SK-N-SH (cell line): ENCODE data around the gene CDIPT. TPM values are rescaled to one million over a fixed set of nuclear protein-coding genes. Genes with fewer than 3 reads are reported as not detected.
A peak's percentile ranks its signal among the peaks of the same experiment; 100 is the strongest.

Experiments used
- CTCF ChIA-PET: fragments of 300-600, 350-600 bp; formaldehyde crosslinking; extraction: SDS; loops from one replicate; lab custom pipeline; 2021; lab: Yijun Ruan, JAX
- POLR2A ChIA-PET: fragments of 350-600 bp; sonication (Branson Sonifier 250); formaldehyde crosslinking; extraction: SDS; loops from one replicate; lab custom pipeline; 2020; ENCODE audit warnings: antibody characterized with exemption, inconsistent platforms; lab: Yijun Ruan, JAX
- DNase-seq: peaks from one replicate; pipeline ENCODE4 v3.0.0; 2012
- H2AFZ ChIP-seq: fragments of 200-600 bp; sonication (generic); 2 replicates; pipeline ENCODE4 v1.8.1; 2016; ENCODE audit warnings: antibody characterized with exemption, mild to moderate bottlenecking, low read depth
- H3F3A ChIP-seq: fragments of 200-600 bp; sonication (generic); replicated peaks from 2 replicates; pipeline ENCODE3; 2016; ENCODE audit warnings: antibody characterized with exemption, mild to moderate bottlenecking; ENCODE audit not compliant: insufficient read depth
- H3K27ac ChIP-seq, 2 experiments: fragments of 200-500 bp in 1 of 2; fragments of 200-600 bp in 1 of 2; sonication (Bioruptor generic) in 1 of 2; sonication (generic), shearing (Covaris generic) in 1 of 2; 2 replicates each; pipeline versions ENCODE4 v1.5.1 to v1.6.1; 2014 to 2016; ENCODE audit warnings: low read depth in 2 of 2, inconsistent platforms in 1 of 2, low read length in 1 of 2, mild to moderate bottlenecking in 1 of 2, mixed read lengths in 1 of 2
- H3K27me3 ChIP-seq: fragments of 200-600 bp; sonication (generic), shearing (Covaris generic); 2 replicates; pipeline ENCODE4 v1.6.1; 2016; ENCODE audit warnings: mixed run types; ENCODE audit not compliant: insufficient read depth
- H3K36me3 ChIP-seq, 2 experiments: fragments of 200-500 bp in 1 of 2; fragments of 200-600 bp in 1 of 2; sonication (Bioruptor generic) in 1 of 2; sonication (generic) in 1 of 2; replicated peaks in 1 of 2; 2 replicates each; pipeline versions ENCODE3 to v1.5.1; 2014 to 2016; ENCODE audit warnings: low read length in 1 of 2, mild to moderate bottlenecking in 1 of 2; ENCODE audit not compliant: insufficient read depth in 2 of 2, control insufficient read depth in 1 of 2
- H3K4me1 ChIP-seq, 2 experiments: fragments of 200-500 bp in 1 of 2; fragments of 200-600 bp in 1 of 2; sonication (Bioruptor generic) in 1 of 2; sonication (generic), shearing (Covaris generic) in 1 of 2; 2 replicates each; pipeline versions ENCODE4 v1.5.1 to v1.6.1; 2014 to 2016; ENCODE audit warnings: low read depth in 1 of 2, low read length in 1 of 2, mixed run types in 1 of 2; ENCODE audit not compliant: insufficient read depth in 2 of 2, control insufficient read depth in 1 of 2
- H3K4me2 ChIP-seq: fragments of 200-600 bp; sonication (generic), shearing (Covaris generic); 2 replicates; pipeline ENCODE4 v1.6.1; 2017; ENCODE audit warnings: mixed run types
- H3K4me3 ChIP-seq, 2 experiments: fragments of 200-500 bp in 1 of 2; fragments of 200-600 bp in 1 of 2; sonication (Bioruptor generic) in 1 of 2; sonication (generic), shearing (Covaris generic) in 1 of 2; 2 replicates each; pipeline versions ENCODE4 v1.5.1 to v1.8.1; 2014 to 2016; ENCODE audit warnings: low read depth in 2 of 2, inconsistent platforms in 1 of 2, low read length in 1 of 2, mild to moderate bottlenecking in 1 of 2, mixed read lengths in 1 of 2, moderate library complexity in 1 of 2
- H3K79me2 ChIP-seq: fragments of 200-600 bp; sonication (generic); 2 replicates; pipeline ENCODE4 v1.8.1; 2017; ENCODE audit warnings: mild to moderate bottlenecking; ENCODE audit not compliant: insufficient read depth
- H3K9ac ChIP-seq: fragments of 200-600 bp; sonication (generic); 2 replicates; pipeline ENCODE4 v1.6.1; 2017; ENCODE audit warnings: mixed run types
- H3K9me2 ChIP-seq: fragments of 200-600 bp; sonication (generic); 2 replicates; pipeline ENCODE4 v1.6.1; 2017; ENCODE audit warnings: mixed run types
- H3K9me3 ChIP-seq: fragments of 200-600 bp; sonication (generic); 2 replicates; pipeline ENCODE4 v1.6.1; 2017; ENCODE audit warnings: mixed run types, mild to moderate bottlenecking, moderate library complexity
- H4K20me1 ChIP-seq: fragments of 200-600 bp; sonication (generic); 2 replicates; pipeline ENCODE4 v1.6.1; 2017; ENCODE audit warnings: mild to moderate bottlenecking, mixed run types; ENCODE audit not compliant: insufficient read depth
- CHD2 ChIP-seq: fragments of 150-350 bp; IDR thresholded peaks from 2 replicates; pipeline ENCODE4 v1.6.1; 2018; ENCODE audit warnings: low read length; ENCODE audit not compliant: partially characterized antibody
- EP300 ChIP-seq, 2 experiments: IDR thresholded peaks; 2 replicates each; pipeline versions ENCODE4 v1.4.0 to v1.6.1; 2012; ENCODE audit warnings: borderline replicate concordance in 1 of 2, low read depth in 1 of 2, low read length in 1 of 2
- EZH2phosphoT487 ChIP-seq: fragments of 200-600 bp; sonication (generic); IDR thresholded peaks from 2 replicates; pipeline ENCODE4 v1.6.1; 2017; ENCODE audit warnings: low read depth, mixed run types, mild to moderate bottlenecking, antibody characterized with exemption, moderate library complexity, borderline replicate concordance
- FOSL2 ChIP-seq: IDR thresholded peaks from 2 replicates; pipeline ENCODE4 v1.4.0; 2012; ENCODE audit warnings: low read depth, mild to moderate bottlenecking, moderate library complexity, borderline replicate concordance
- GABPA ChIP-seq: IDR thresholded peaks from 2 replicates; pipeline ENCODE4 v1.4.0; 2012; ENCODE audit warnings: low read depth, mild to moderate bottlenecking
- JUND ChIP-seq: IDR thresholded peaks from 2 replicates; pipeline ENCODE4 v1.4.0; 2012
- RAD21 ChIP-seq: IDR thresholded peaks from 2 replicates; pipeline ENCODE4 v1.6.1; 2012; ENCODE audit warnings: mild to moderate bottlenecking, low read length
- SIN3A ChIP-seq: IDR thresholded peaks from 2 replicates; pipeline ENCODE4 v1.6.1; 2012; ENCODE audit warnings: low read depth, mild to moderate bottlenecking, low read length, moderate library complexity, borderline replicate concordance
- TAF1 ChIP-seq: IDR thresholded peaks from 2 replicates; pipeline ENCODE4 v1.6.1; 2012; ENCODE audit warnings: low read depth, mild to moderate bottlenecking, low read length, moderate library complexity, borderline replicate concordance
- TCF12 ChIP-seq: IDR thresholded peaks from 2 replicates; pipeline ENCODE4 v1.4.0; 2012
- WGBS: methylation state at CpG from one replicate; pipeline ENCODE4 v1.1.6; 2017; ENCODE audit warnings: low lambda C conversion rate; 5-methylcytosine and 5-hydroxymethylcytosine counted together
- polyA plus RNA-seq, 3 experiments: library from polyadenylated mRNA; depleted of rRNA; stranded (reverse); fragments of >200 nt; gene quantifications; 2 replicates each; pipeline ENCODE4 v1.2.3, GENCODE V29; 2012
- TF ChIP-seq, protein P1 (sequence below): fragments of 200-600 bp; sonication (generic); IDR thresholded peaks from 2 replicates; pipeline ENCODE4 v1.6.1; 2017; ENCODE audit warnings: antibody characterized with exemption, mild to moderate bottlenecking, moderate library complexity
- TF ChIP-seq, protein P2 (sequence below): IDR thresholded peaks from 2 replicates; pipeline ENCODE4; 2012
- TF ChIP-seq, protein P3 (sequence below): fragments of 150-350 bp; IDR thresholded peaks from 2 replicates; pipeline ENCODE4 v1.6.1; 2016; ENCODE audit warnings: mild to moderate bottlenecking, low read depth, low read length
- TF ChIP-seq, protein P4 (sequence below): IDR thresholded peaks from 2 replicates; pipeline ENCODE4 v1.4.0; 2012; ENCODE audit warnings: low read depth
- TF ChIP-seq, protein P5 (sequence below): IDR thresholded peaks from 2 replicates; pipeline ENCODE4 v1.6.1; 2012; ENCODE audit warnings: mild to moderate bottlenecking, low read depth, low read length, moderate library complexity
- TF ChIP-seq, protein P6 (sequence below): IDR thresholded peaks from 2 replicates; pipeline ENCODE4 v1.4.0; 2012; ENCODE audit warnings: low read depth, borderline replicate concordance

The CDIPT gene
- polyA plus RNA-seq, 1 of the 3 experiments (the other 2 are of a cell fraction) = 90.7 TPM

DNA sequence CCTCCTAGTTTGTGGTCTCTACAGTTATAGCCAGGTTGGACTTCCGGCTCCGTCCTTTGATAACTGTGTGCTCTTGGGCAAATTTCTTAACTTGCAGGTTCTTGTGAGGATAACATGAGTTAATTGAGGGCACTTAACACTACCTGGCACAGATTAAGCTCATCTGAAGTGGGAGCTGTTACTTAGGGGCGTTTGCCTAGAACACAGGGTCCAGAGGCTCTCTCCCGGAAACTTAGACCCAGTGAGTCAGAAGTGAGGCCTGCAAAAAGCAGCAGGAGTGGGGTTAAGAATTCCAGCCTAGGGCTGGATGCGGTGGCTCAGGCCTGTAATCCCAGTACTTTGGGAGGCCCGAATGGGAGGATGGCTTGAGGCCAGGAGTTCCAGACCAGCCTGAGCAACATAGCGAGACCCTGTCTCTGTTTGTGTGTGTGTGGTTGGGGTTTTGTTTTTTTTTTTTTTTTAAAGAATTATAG lies 41.3 kb downstream of the CDIPT start:
- ChIA-PET POLR2A (interaction anchor here (0.8 kb wide), 1 partner anchor 27 kb away, joined by 3 read pairs; no protein-coding TSS in a partner anchor), CTCF (interaction anchor here (1.0 to 14.0 kb wide), 2 partner anchors 25 to 229 kb away, joined by 3 to 129 read pairs; no protein-coding TSS in a partner anchor)
- peak overlapping the region; percentile 44 to 97 for H3K27ac ChIP-seq
- H3K4me3 ChIP-seq = peak overlapping the region; percentile 59 to 93; a peak in 3 of 4 replicates
- peak overlapping the region; percentile 86 for H3K4me2 ChIP-seq
- H3K36me3 ChIP-seq = peaks cover 6 to 19% of the 10 kb centered on the region in 2 experiments
- H3K4me1 ChIP-seq = peaks cover 36 to 41% of the 10 kb centered on the region in 2 experiments; a peak in 3 of 4 replicates
- DNase-seq = no peak
- no peak for TF ChIP-seq EZH2phosphoT487
- TF ChIP-seq, protein P1, sequence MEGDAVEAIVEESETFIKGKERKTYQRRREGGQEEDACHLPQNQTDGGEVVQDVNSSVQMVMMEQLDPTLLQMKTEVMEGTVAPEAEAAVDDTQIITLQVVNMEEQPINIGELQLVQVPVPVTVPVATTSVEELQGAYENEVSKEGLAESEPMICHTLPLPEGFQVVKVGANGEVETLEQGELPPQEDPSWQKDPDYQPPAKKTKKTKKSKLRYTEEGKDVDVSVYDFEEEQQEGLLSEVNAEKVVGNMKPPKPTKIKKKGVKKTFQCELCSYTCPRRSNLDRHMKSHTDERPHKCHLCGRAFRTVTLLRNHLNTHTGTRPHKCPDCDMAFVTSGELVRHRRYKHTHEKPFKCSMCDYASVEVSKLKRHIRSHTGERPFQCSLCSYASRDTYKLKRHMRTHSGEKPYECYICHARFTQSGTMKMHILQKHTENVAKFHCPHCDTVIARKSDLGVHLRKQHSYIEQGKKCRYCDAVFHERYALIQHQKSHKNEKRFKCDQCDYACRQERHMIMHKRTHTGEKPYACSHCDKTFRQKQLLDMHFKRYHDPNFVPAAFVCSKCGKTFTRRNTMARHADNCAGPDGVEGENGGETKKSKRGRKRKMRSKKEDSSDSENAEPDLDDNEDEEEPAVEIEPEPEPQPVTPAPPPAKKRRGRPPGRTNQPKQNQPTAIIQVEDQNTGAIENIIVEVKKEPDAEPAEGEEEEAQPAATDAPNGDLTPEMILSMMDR = no peak
- 0 out of 2 replicates have a peak, but pooled peaks have one; percentile 41 for TF ChIP-seq SIN3A
- TF ChIP-seq, protein P2, sequence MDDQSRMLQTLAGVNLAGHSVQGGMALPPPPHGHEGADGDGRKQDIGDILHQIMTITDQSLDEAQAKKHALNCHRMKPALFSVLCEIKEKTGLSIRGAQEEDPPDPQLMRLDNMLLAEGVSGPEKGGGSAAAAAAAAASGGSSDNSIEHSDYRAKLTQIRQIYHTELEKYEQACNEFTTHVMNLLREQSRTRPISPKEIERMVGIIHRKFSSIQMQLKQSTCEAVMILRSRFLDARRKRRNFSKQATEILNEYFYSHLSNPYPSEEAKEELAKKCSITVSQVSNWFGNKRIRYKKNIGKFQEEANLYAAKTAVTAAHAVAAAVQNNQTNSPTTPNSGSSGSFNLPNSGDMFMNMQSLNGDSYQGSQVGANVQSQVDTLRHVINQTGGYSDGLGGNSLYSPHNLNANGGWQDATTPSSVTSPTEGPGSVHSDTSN = no peak
- TF ChIP-seq EP300 (IDR thresholded peaks at IDR 0.05; ENCODE audit: borderline replicate concordance in 1 of 2, low read depth in 1 of 2, low read length in 1 of 2) = 0 out of 4 replicates have a peak, but pooled peaks of 1 of the 2 experiments have one; percentile 5
- TF ChIP-seq RAD21 = no peak
- TF ChIP-seq JUND = peak; percentile 50; the same call in 1 of the 2 replicates
- TF ChIP-seq TAF1 = no peak
- 0 out of 2 replicates have a peak, but pooled peaks have one; percentile 47 for TF ChIP-seq TCF12
- TF ChIP-seq CHD2 = no peak
- TF ChIP-seq, protein P3, sequence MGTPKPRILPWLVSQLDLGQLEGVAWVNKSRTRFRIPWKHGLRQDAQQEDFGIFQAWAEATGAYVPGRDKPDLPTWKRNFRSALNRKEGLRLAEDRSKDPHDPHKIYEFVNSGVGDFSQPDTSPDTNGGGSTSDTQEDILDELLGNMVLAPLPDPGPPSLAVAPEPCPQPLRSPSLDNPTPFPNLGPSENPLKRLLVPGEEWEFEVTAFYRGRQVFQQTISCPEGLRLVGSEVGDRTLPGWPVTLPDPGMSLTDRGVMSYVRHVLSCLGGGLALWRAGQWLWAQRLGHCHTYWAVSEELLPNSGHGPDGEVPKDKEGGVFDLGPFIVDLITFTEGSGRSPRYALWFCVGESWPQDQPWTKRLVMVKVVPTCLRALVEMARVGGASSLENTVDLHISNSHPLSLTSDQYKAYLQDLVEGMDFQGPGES = no peak
- TF ChIP-seq, protein P4, sequence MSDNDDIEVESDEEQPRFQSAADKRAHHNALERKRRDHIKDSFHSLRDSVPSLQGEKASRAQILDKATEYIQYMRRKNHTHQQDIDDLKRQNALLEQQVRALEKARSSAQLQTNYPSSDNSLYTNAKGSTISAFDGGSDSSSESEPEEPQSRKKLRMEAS = 0 out of 2 replicates have a peak, but pooled peaks have one; percentile 30
- TF ChIP-seq FOSL2 = peak; percentile 61; the same call in 1 of the 2 replicates
- TF ChIP-seq, protein P5, sequence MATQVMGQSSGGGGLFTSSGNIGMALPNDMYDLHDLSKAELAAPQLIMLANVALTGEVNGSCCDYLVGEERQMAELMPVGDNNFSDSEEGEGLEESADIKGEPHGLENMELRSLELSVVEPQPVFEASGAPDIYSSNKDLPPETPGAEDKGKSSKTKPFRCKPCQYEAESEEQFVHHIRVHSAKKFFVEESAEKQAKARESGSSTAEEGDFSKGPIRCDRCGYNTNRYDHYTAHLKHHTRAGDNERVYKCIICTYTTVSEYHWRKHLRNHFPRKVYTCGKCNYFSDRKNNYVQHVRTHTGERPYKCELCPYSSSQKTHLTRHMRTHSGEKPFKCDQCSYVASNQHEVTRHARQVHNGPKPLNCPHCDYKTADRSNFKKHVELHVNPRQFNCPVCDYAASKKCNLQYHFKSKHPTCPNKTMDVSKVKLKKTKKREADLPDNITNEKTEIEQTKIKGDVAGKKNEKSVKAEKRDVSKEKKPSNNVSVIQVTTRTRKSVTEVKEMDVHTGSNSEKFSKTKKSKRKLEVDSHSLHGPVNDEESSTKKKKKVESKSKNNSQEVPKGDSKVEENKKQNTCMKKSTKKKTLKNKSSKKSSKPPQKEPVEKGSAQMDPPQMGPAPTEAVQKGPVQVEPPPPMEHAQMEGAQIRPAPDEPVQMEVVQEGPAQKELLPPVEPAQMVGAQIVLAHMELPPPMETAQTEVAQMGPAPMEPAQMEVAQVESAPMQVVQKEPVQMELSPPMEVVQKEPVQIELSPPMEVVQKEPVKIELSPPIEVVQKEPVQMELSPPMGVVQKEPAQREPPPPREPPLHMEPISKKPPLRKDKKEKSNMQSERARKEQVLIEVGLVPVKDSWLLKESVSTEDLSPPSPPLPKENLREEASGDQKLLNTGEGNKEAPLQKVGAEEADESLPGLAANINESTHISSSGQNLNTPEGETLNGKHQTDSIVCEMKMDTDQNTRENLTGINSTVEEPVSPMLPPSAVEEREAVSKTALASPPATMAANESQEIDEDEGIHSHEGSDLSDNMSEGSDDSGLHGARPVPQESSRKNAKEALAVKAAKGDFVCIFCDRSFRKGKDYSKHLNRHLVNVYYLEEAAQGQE = 0 out of 2 replicates have a peak, but pooled peaks have one; percentile 5
- TF ChIP-seq, protein P6, sequence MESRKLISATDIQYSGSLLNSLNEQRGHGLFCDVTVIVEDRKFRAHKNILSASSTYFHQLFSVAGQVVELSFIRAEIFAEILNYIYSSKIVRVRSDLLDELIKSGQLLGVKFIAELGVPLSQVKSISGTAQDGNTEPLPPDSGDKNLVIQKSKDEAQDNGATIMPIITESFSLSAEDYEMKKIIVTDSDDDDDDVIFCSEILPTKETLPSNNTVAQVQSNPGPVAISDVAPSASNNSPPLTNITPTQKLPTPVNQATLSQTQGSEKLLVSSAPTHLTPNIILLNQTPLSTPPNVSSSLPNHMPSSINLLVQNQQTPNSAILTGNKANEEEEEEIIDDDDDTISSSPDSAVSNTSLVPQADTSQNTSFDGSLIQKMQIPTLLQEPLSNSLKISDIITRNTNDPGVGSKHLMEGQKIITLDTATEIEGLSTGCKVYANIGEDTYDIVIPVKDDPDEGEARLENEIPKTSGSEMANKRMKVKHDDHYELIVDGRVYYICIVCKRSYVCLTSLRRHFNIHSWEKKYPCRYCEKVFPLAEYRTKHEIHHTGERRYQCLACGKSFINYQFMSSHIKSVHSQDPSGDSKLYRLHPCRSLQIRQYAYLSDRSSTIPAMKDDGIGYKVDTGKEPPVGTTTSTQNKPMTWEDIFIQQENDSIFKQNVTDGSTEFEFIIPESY = no peak
- no peak for TF ChIP-seq GABPA
- peak overlapping the region; percentile 72 for H3K9ac ChIP-seq
- no peaks in the 10 kb centered on the region for H4K20me1 ChIP-seq
- WGBS = 47% methylated on average over 4 of the region's 7 CpGs
- peaks cover 58% of the 10 kb centered on the region for H3F3A ChIP-seq
- H2AFZ ChIP-seq = no peak overlapping the region
- H3K9me3 ChIP-seq = no peaks in the 10 kb centered on the region
- no peaks in the 10 kb centered on the region for H3K9me2 ChIP-seq
- H3K79me2 ChIP-seq = peaks cover 86% of the 10 kb centered on the region
- H3K27me3 ChIP-seq = no peaks in the 10 kb centered on the region
